Right forelimb (tissue), 1 donor: ENCODE measurements around the gene CHST9.

Source experiments
- DNase-seq: peaks from one replicate; pipeline ENCODE4 v3.0.0-alpha.2; 2018

Gene CHST9

DNA sequence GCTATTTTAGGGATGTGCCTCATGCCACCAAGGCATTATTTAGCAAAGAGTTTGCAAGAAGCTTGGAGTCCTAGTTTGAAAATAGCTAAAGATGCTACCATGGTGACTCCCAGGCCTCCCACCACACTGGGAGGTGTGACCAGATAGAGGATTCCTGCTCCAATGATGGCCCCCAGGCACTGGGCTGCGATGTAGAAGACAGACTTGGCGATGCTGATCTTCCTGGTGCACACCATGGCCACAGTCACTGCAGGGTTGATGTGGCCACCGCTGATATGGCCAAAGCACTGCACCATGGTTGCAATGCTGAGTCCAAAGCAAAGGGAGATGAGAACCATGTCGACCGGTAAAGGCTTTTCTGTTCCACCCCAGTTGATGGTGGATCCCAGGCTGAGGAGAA lies 323.0 kb downstream of the CHST9 start:
- no peak for DNase-seq
